ENCODE data around the gene PCDH8. TPM values are rescaled to one million over a fixed set of nuclear protein-coding genes. Genes with fewer than 3 reads are reported as not detected.

Gene PCDH8
- total and polyA plus RNA-seq, 2 of the 4 experiments (the other 2 are of a cell fraction) = not detected

- H3K79me1 ChIP-seq (ENCODE audit: low read depth in 1 of 2, low read length in 2 of 2) = no peaks in the 10 kb centered on the region
- no peak overlapping the region for H3K23ac ChIP-seq (ENCODE audit: low read depth, low read length)
- no peaks in the 10 kb centered on the region for H4K20me1 ChIP-seq (ENCODE audit: insufficient read depth, low read length)
- no peak overlapping the region for H2AK5ac ChIP-seq (ENCODE audit: low read depth, low read length)
- H2BK5ac ChIP-seq (ENCODE audit: low read depth, low read length, poor library complexity, severe bottlenecking) = no peak overlapping the region
- H3K9me1 ChIP-seq (ENCODE audit: insufficient read depth, low read length) = no peaks in the 10 kb centered on the region
- no peak overlapping the region for H3K9ac ChIP-seq (ENCODE audit: low read depth, low read length)
- no TSS peak for BruUV-seq (replicated peaks)
- DNase-seq = no peak
- H3K18ac ChIP-seq (ENCODE audit: low read depth, low read length) = no peak overlapping the region
- H2BK20ac ChIP-seq (ENCODE audit: low read depth, low read length) = no peak overlapping the region
- no peak overlapping the region for H4K8ac ChIP-seq (ENCODE audit: low read depth in 2 of 2, low read length in 2 of 2)
- no peak overlapping the region for H4K5ac ChIP-seq (ENCODE audit: low read depth, low read length)
- no peak overlapping the region for H2AK9ac ChIP-seq (replicated peaks; ENCODE audit: low read depth, low read length, poor library complexity)
- H3K56ac ChIP-seq (ENCODE audit: extremely low read depth, insufficient read depth, low read length) = no peak overlapping the region
- peaks cover 43% of the 10 kb centered on the region for H3K27me3 ChIP-seq (ENCODE audit: control insufficient read depth, insufficient read depth, low read length)
- H3K4me1 ChIP-seq (ENCODE audit: control insufficient read depth, insufficient read depth, low read length) = no peaks in the 10 kb centered on the region
- ChIA-PET CTCF (no interaction called here), POLR2A (ENCODE audit: unreplicated experiment) (no interaction called here)
- no peak overlapping the region for H3K4me3 ChIP-seq (ENCODE audit: insufficient read depth, low read depth, low read length)
- no peaks in the 10 kb centered on the region for H3K36me3 ChIP-seq (ENCODE audit: control insufficient read depth, insufficient read depth, low read length)
- no peak overlapping the region for H3K4me2 ChIP-seq (ENCODE audit: low read depth, low read length)
- no peak for TF ChIP-seq USF2 (IDR thresholded peaks at IDR 0.05; ENCODE audit: low read depth, low read length)
- no peak for TF ChIP-seq NFE2L2 (IDR thresholded peaks at IDR 0.05; ENCODE audit: low read depth, low read length)
- TF ChIP-seq CTCF (conservative IDR thresholded peaks at IDR 0.05; ENCODE audit: low read depth, low read length) = no peak
- TF ChIP-seq CEBPB (IDR thresholded peaks at IDR 0.05; ENCODE audit: low read depth, low read length) = no peak
- TF ChIP-seq MAFK (IDR thresholded peaks at IDR 0.05; ENCODE audit: low read depth, low read length) = no peak
- no peak for TF ChIP-seq FOS (IDR thresholded peaks at IDR 0.05; ENCODE audit: low read depth, low read length)
- ATAC-seq (ENCODE audit: low read depth) = no peak
- 0% methylated on average over 2 of the region's 16 CpGs; no CpG with 5 or more reads in 1 of the 2 experiments for WGBS, 2 experiments (ENCODE audit: extremely low coverage in 2 of 2, insufficient read length in 1 of 2)
- dilution Hi-C loops (cut with HindIII; ENCODE audit: low sequenced_read_pairs, unreplicated experiment) (no loop called here), in situ Hi-C loops (cut with MboI; ENCODE audit: low sequenced_read_pairs) (no loop called here), intact Hi-C loops (cut with micrococcal nuclease) (no loop called here)
- no peak overlapping the region for H2BK15ac ChIP-seq (ENCODE audit: low read depth, low read length)
- H3K14ac ChIP-seq (replicated peaks; ENCODE audit: low read depth, low read length) = no peak overlapping the region
- no peak overlapping the region for H4K91ac ChIP-seq (ENCODE audit: insufficient read depth, low read depth, low read length)
- H2BK120ac ChIP-seq (ENCODE audit: low read depth, low read length) = no peak overlapping the region
- no peak overlapping the region for H3K27ac ChIP-seq (ENCODE audit: insufficient read depth, low read length)
- H2AFZ ChIP-seq (replicated peaks; ENCODE audit: low read length, poor library complexity) = no peak overlapping the region
- H3K9me3 ChIP-seq (ENCODE audit: control insufficient read depth, insufficient read depth, low read length) = peaks cover 16% of the 10 kb centered on the region; the same call in 1 of the 2 replicates
- no peak overlapping the region for H3K4ac ChIP-seq (ENCODE audit: low read depth, low read length)
These were observed 3.1 kb downstream of the PCDH8 start for GRCh38 chr13:52845334-52845761.
